Hepatocyte (in vitro differentiated cells): Measurements from ENCODE around the gene KBTBD13.

Source experiments
- EZH2 ChIP-seq: fragments of 200-600 bp; sonication (generic); IDR thresholded peaks from 2 replicates; pipeline ENCODE4 v1.6.1; 2016; ENCODE audit warnings: antibody characterized with exemption, mild to moderate bottlenecking, borderline replicate concordance
- EZH2phosphoT487 ChIP-seq: fragments of 200-600 bp; sonication (generic); IDR thresholded peaks from one replicate; pipeline ENCODE4 v1.6.1; 2018; ENCODE audit warnings: antibody characterized with exemption, mild to moderate bottlenecking, low read depth, moderate library complexity; ENCODE audit not compliant: unreplicated experiment, severe bottlenecking
- TF ChIP-seq, protein P1 (sequence below): fragments of 200-600 bp; sonication (generic); IDR thresholded peaks from 2 replicates; pipeline ENCODE4 v1.5.1; 2016; ENCODE audit warnings: antibody characterized with exemption, mild to moderate bottlenecking; ENCODE audit not compliant: poor library complexity

DNA sequence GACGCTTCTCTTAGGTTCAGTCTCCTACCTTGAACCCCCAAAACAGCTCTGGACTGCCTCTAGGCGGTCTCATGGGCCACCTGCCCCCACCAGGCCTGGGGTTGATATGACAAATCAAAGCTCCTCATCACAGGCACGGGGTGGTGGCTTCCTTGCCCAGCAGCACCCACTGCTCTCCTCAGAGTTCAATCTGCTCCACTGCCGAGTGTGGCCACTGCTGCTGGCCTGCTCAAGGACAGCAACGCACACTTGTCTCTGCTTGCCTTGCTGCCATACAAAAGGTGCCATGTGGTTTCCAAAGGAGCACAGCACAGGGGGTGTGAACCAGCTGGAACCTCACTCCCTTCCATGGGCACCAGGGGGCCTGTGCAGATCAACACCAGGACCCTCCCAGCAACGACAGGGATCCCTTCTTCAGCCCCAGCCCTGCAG is 10.2 kb downstream of the KBTBD13 start:
- TF ChIP-seq, protein P1, sequence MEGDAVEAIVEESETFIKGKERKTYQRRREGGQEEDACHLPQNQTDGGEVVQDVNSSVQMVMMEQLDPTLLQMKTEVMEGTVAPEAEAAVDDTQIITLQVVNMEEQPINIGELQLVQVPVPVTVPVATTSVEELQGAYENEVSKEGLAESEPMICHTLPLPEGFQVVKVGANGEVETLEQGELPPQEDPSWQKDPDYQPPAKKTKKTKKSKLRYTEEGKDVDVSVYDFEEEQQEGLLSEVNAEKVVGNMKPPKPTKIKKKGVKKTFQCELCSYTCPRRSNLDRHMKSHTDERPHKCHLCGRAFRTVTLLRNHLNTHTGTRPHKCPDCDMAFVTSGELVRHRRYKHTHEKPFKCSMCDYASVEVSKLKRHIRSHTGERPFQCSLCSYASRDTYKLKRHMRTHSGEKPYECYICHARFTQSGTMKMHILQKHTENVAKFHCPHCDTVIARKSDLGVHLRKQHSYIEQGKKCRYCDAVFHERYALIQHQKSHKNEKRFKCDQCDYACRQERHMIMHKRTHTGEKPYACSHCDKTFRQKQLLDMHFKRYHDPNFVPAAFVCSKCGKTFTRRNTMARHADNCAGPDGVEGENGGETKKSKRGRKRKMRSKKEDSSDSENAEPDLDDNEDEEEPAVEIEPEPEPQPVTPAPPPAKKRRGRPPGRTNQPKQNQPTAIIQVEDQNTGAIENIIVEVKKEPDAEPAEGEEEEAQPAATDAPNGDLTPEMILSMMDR = peak; percentile 1
- no peak for TF ChIP-seq EZH2
- no peak for TF ChIP-seq EZH2phosphoT487
